Measurements from ENCODE around the gene TMEM60. TPM values are rescaled to one million over a fixed set of nuclear protein-coding genes. Genes with fewer than 3 reads are reported as not detected.

Gene TMEM60
- total RNA-seq, 3 donors from 2014 or later: 13.1 to 19.6 (median 17.9) TPM

DNA sequence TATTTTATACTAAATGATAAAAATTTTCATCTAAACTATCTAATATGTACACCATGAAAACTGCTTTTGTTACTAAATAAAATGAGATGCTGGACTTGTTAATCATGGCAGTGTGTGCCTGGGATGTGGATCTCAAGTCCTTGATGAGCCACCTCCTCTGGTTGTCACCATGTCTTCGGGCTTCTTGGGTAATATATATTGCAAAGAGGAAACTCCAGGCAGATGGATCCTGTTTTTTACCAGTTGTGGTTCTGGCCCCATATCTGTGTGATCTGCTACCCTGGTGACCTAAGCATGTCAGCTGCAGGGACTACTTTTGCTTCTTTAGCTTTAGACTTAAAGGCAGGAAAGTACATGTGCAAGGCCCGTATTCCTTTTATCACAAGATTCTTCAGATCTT, 46.2 kb downstream of the TMEM60 start:
- Histone ChIP-seq H3K36me3 (no peaks in the 10 kb centered on the region), H3K4me1 (no peaks in the 10 kb centered on the region), H3K9me3 (no peaks in the 10 kb centered on the region), H3K4me3 (no peak overlapping the region), H3K27me3 (no peaks in the 10 kb centered on the region), H3K27ac (no peak overlapping the region)
- TF ChIP-seq POLR2A (IDR thresholded peaks at IDR 0.05) (no peak), POLR2AphosphoS5 (IDR thresholded peaks at IDR 0.05) (no peak)
- TF ChIP-seq, protein P1, sequence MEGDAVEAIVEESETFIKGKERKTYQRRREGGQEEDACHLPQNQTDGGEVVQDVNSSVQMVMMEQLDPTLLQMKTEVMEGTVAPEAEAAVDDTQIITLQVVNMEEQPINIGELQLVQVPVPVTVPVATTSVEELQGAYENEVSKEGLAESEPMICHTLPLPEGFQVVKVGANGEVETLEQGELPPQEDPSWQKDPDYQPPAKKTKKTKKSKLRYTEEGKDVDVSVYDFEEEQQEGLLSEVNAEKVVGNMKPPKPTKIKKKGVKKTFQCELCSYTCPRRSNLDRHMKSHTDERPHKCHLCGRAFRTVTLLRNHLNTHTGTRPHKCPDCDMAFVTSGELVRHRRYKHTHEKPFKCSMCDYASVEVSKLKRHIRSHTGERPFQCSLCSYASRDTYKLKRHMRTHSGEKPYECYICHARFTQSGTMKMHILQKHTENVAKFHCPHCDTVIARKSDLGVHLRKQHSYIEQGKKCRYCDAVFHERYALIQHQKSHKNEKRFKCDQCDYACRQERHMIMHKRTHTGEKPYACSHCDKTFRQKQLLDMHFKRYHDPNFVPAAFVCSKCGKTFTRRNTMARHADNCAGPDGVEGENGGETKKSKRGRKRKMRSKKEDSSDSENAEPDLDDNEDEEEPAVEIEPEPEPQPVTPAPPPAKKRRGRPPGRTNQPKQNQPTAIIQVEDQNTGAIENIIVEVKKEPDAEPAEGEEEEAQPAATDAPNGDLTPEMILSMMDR (IDR thresholded peaks at IDR 0.05): no peak
- intact Hi-C loops (cut with DNase I; ENCODE audit: low total_unique reads): no loop called here
- DNase-seq (ENCODE audit: low spot score in 2 of 2): no peak

DNA sequence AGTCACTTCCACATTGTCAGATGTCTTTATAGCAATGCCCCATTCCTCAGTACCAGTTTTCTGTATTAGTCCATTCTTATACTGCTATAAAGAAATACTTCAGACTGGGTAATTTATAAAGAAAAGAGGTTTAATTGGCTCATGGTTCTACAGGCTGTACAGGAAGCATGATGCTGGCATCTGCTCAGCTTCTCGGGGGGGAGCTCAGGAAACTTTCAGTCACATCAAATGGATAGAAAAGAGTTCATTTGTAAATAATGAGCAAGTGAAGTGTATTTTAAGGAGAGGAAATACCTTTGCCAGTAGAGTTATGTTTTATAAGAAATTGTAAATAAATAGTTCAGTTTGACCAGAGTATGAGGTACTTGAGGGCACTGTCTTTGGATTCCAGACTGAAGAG, 50.5 kb downstream of the TMEM60 start:
- TF ChIP-seq, protein P1 (IDR thresholded peaks at IDR 0.05): no peak
- TF ChIP-seq POLR2A (IDR thresholded peaks at IDR 0.05) (no peak), POLR2AphosphoS5 (IDR thresholded peaks at IDR 0.05) (no peak)
- intact Hi-C loops (cut with DNase I; ENCODE audit: low total_unique reads): loop anchor here (10.0 kb wide), 1 partner anchor 83 kb away; no protein-coding TSS in a partner anchor
- Histone ChIP-seq H3K27ac (no peak overlapping the region), H3K9me3 (no peaks in the 10 kb centered on the region), H3K36me3 (no peaks in the 10 kb centered on the region), H3K4me3 (no peak overlapping the region), H3K27me3 (no peaks in the 10 kb centered on the region), H3K4me1 (no peaks in the 10 kb centered on the region)
- DNase-seq (ENCODE audit: low spot score in 2 of 2): no peak

DNA sequence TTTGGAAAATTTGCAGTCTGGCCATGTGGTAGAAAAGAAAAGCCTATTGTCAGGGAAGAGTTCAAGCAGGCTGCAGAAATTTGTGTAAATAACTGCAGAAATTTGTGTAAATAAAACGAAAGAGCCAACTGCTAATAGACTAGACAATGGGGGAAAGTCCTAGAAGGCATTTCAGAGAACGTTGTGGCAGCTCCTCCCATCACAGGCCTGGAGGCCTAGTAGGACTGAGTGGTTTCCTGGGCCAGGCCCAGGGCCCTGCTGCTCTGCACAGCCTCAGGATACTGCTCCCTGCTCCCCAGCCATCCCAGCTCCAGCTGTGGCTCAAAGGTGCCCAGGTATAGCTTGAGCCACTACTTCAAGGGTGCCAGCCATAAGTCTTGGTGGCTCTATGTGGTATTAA, 51.1 kb downstream of the TMEM60 start:
- H3K4me3 ChIP-seq: no peak overlapping the region
- no peaks in the 10 kb centered on the region for H3K27me3 ChIP-seq
- no peak overlapping the region for H3K27ac ChIP-seq
- no peak for DNase-seq (ENCODE audit: low spot score in 2 of 2)
- intact Hi-C loops (cut with DNase I; ENCODE audit: low total_unique reads): loop anchor here (10.0 kb wide), 1 partner anchor 82 kb away; no protein-coding TSS in a partner anchor
- no peaks in the 10 kb centered on the region for H3K9me3 ChIP-seq
- no peaks in the 10 kb centered on the region for H3K4me1 ChIP-seq
- TF ChIP-seq, protein P1 (IDR thresholded peaks at IDR 0.05): no peak
- TF ChIP-seq POLR2A (IDR thresholded peaks at IDR 0.05) (no peak), POLR2AphosphoS5 (IDR thresholded peaks at IDR 0.05) (no peak)
- H3K36me3 ChIP-seq: no peaks in the 10 kb centered on the region

DNA sequence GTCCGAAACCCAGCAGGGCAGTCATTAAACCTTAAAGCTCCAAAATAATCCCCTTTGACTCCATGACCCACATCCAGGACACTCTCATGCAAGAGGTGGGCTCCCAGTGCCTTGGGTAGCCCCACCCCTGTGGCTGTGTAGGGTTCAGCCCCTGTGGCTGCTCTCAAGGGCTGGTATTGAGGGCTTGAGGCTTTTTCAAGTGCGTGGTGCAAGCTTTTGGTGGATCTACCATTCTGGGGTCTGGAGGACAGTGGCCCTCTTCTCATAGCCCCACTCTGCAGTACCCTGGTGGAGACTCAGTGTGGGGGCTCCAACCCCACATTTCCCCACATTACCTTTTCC, 51.4 kb downstream of the TMEM60 start:
- Histone ChIP-seq H3K4me3 (no peak overlapping the region), H3K27me3 (no peaks in the 10 kb centered on the region), H3K4me1 (no peaks in the 10 kb centered on the region), H3K9me3 (no peaks in the 10 kb centered on the region), H3K36me3 (no peaks in the 10 kb centered on the region), H3K27ac (no peak overlapping the region)
- DNase-seq (ENCODE audit: low spot score in 2 of 2): no peak
- TF ChIP-seq, protein P1 (IDR thresholded peaks at IDR 0.05): no peak
- no peak for TF ChIP-seq POLR2AphosphoS5 (IDR thresholded peaks at IDR 0.05)
- no peak for TF ChIP-seq POLR2A (IDR thresholded peaks at IDR 0.05)
- intact Hi-C loops (cut with DNase I; ENCODE audit: low total_unique reads): loop anchor here (10.0 kb wide), 1 partner anchor 82 kb away; no protein-coding TSS in a partner anchor

DNA sequence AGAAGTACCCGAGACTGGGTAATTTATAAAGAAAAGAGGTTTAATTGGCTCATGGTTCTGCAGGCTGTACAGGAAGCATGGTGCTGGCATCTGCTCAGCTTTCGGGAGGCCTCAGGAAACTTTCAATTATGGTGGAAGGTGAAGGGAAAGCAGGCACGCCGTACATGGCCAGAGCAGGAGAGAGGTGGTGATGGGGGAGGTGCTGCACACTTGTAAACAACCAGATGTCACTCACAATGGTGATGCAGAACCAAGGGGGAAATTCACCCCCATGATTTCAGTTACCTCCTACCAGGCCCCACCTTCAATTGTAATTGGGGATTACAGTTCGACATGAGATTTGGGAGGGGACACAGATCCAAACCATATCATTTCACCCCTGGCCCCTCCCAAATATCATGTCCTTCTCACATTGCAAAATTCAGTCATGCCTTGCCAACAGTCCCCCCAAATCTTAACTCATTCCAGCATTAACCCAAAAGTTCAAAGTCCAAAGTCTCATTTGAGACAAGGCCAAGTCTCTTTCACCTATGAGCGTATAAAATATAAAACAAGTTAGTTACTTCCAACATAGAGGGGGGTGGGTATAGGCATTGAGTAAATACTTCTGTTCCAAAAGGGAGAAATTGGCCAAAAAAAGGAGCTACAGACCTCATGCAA, 51.9 kb downstream of the TMEM60 start:
- TF ChIP-seq, protein P1 (IDR thresholded peaks at IDR 0.05): no peak
- no peak for TF ChIP-seq POLR2AphosphoS5 (IDR thresholded peaks at IDR 0.05)
- TF ChIP-seq POLR2A (IDR thresholded peaks at IDR 0.05): no peak
- no peak overlapping the region for H3K4me3 ChIP-seq
- no peaks in the 10 kb centered on the region for H3K4me1 ChIP-seq
- intact Hi-C loops (cut with DNase I; ENCODE audit: low total_unique reads): loop anchor here (10.0 kb wide), 1 partner anchor 81 kb away; no protein-coding TSS in a partner anchor
- H3K27ac ChIP-seq: no peak overlapping the region
- no peak for DNase-seq (ENCODE audit: low spot score in 2 of 2)
- no peaks in the 10 kb centered on the region for H3K9me3 ChIP-seq
- H3K36me3 ChIP-seq: no peaks in the 10 kb centered on the region
- H3K27me3 ChIP-seq: no peaks in the 10 kb centered on the region
